HepG2 (cell line): ENCODE data around the gene HES2. TPM values are rescaled to one million over a fixed set of nuclear protein-coding genes. Genes with fewer than 3 reads are reported as not detected.

Source experiments
- ARID2 ChIP-seq: sonication (generic); formaldehyde crosslinking; IDR thresholded peaks from 2 replicates; pipeline ENCODE4 v1.8.1; 2022; ENCODE audit warnings: mild to moderate bottlenecking, missing genetic modification reagents, borderline replicate concordance
- HIC2 ChIP-seq: sonication (generic); formaldehyde crosslinking; IDR thresholded peaks from 2 replicates; pipeline ENCODE4 v1.9.0; 2022; ENCODE audit warnings: low read depth, missing genetic modification reagents
- PCBP1 ChIP-seq: fragments of 200-400 bp; formaldehyde crosslinking; IDR thresholded peaks from 2 replicates; pipeline ENCODE4 v1.6.1; 2017; ENCODE audit warnings: mild to moderate bottlenecking, low read depth, low read length, borderline replicate concordance
- POLR2G ChIP-seq: fragments of 200-400 bp; formaldehyde crosslinking; IDR thresholded peaks from 2 replicates; pipeline ENCODE4 v1.6.1; 2018; ENCODE audit warnings: mild to moderate bottlenecking, low read depth, low read length, moderate library complexity
- REPIN1 ChIP-seq: sonication (generic); formaldehyde crosslinking; IDR thresholded peaks from 2 replicates; pipeline ENCODE4 v1.8.0; 2022; ENCODE audit warnings: missing genetic modification reagents, low read depth, mild to moderate bottlenecking, borderline replicate concordance
- REST ChIP-seq, 2 experiments: IDR thresholded peaks; 2 replicates each; pipeline ENCODE4 v1.6.1; 2011 to 2012; ENCODE audit warnings: low read length in 2 of 2, borderline replicate concordance in 1 of 2, low read depth in 1 of 2, mild to moderate bottlenecking in 1 of 2, moderate library complexity in 1 of 2
- SOX5 ChIP-seq: IDR thresholded peaks from 2 replicates; pipeline ENCODE4 v1.6.1; 2016; ENCODE audit warnings: borderline replicate concordance
- ZBTB34 ChIP-seq: sonication (generic); formaldehyde crosslinking; IDR thresholded peaks from 2 replicates; pipeline ENCODE4 v1.8.0; 2022; ENCODE audit warnings: mild to moderate bottlenecking, missing genetic modification reagents
- ZC3H13 ChIP-seq: sonication (generic); formaldehyde crosslinking; IDR thresholded peaks from 2 replicates; pipeline ENCODE4 v1.8.1; 2023; ENCODE audit warnings: mild to moderate bottlenecking, missing genetic modification reagents, moderate library complexity
- ZFP62 ChIP-seq: sonication (generic); formaldehyde crosslinking; IDR thresholded peaks from 2 replicates; pipeline ENCODE4 v1.4.0; 2020; ENCODE audit warnings: missing genetic modification reagents
- ZFYVE20 ChIP-seq: sonication (generic); formaldehyde crosslinking; IDR thresholded peaks from 2 replicates; pipeline ENCODE4 v1.8.0; 2023; ENCODE audit warnings: low read depth, mild to moderate bottlenecking, moderate library complexity, missing genetic modification reagents, borderline replicate concordance
- ZMAT5 ChIP-seq: sonication (generic); formaldehyde crosslinking; IDR thresholded peaks from 2 replicates; pipeline ENCODE4 v1.5.0; 2020; ENCODE audit warnings: mild to moderate bottlenecking, low read depth, missing genetic modification reagents, borderline replicate concordance
- ZNF607 ChIP-seq: sonication (generic); formaldehyde crosslinking; IDR thresholded peaks from 2 replicates; pipeline ENCODE4 v1.5.1; 2020; ENCODE audit warnings: missing genetic modification reagents, mild to moderate bottlenecking, borderline replicate concordance
- ZNF616 ChIP-seq: sonication (generic); formaldehyde crosslinking; IDR thresholded peaks from 2 replicates; pipeline ENCODE4 v1.5.0; 2020; ENCODE audit warnings: low read depth, mild to moderate bottlenecking, missing genetic modification reagents
- ZSCAN5A ChIP-seq: sonication (generic); formaldehyde crosslinking; IDR thresholded peaks from 2 replicates; pipeline ENCODE4 v1.8.0; 2022; ENCODE audit warnings: mild to moderate bottlenecking, missing genetic modification reagents, borderline replicate concordance
- polyA plus RNA-seq, 8 experiments: library from polyadenylated mRNA; depleted of rRNA in 3 of 8; stranded (reverse) in 7 of 8; unstranded in 1 of 8; fragments of >200 nt; fragmentation: Illumina TruSeq in 4 of 8; extraction: Trizol in 4 of 8; gene quantifications; 2 replicates each; pipeline versions ENCODE4 v1.2.1 to v1.2.3, GENCODE V29; 2011 to 2016; ENCODE audit warnings: low read depth in 4 of 8, missing spikeins in 1 of 8, mixed read lengths in 1 of 8; ENCODE audit not compliant: insufficient read depth in 1 of 8
- total RNA-seq, 5 experiments: library from RNA; depleted of rRNA; stranded (reverse); fragments of >200 nt; fragmentation: Illumina TruSeq; extraction: Trizol; gene quantifications; 2 replicates each; pipeline ENCODE4 v1.2.3, GENCODE V29; 2016; ENCODE audit warnings: low read depth in 1 of 5

Gene HES2
- total and polyA plus RNA-seq, 2 of the 13 experiments (the other 11 are each of a cell fraction or from before 2014, with no cell fraction given): 0.11 to 0.17 TPM

- TF ChIP-seq ZBTB34 (CRISPR knock-in tag): 0 out of 2 replicates have a peak, but pooled peaks have one; percentile 15
- TF ChIP-seq ZMAT5 (CRISPR knock-in tag): no peak
- TF ChIP-seq ZNF607 (CRISPR knock-in tag): 0 out of 2 replicates have a peak, but pooled peaks have one; percentile 64
- TF ChIP-seq ZSCAN5A: 0 out of 2 replicates have a peak, but pooled peaks have one; percentile 23
- peak; percentile 30 for TF ChIP-seq POLR2G
- 0 out of 4 replicates have a peak, but pooled peaks of 1 of the 2 experiments have one; percentile 3 for TF ChIP-seq REST (IDR thresholded peaks at IDR 0.05; ENCODE audit: borderline replicate concordance in 1 of 2, low read depth in 1 of 2, low read length in 2 of 2)
- 0 out of 2 replicates have a peak, but pooled peaks have one; percentile 21 for TF ChIP-seq REPIN1 (CRISPR knock-in tag)
- TF ChIP-seq ARID2: 0 out of 2 replicates have a peak, but pooled peaks have one; percentile 22
- TF ChIP-seq HIC2 (CRISPR knock-in tag): 0 out of 2 replicates have a peak, but pooled peaks have one; percentile 30
- 0 out of 2 replicates have a peak, but pooled peaks have one; percentile 29 for TF ChIP-seq PCBP1
- 0 out of 2 replicates have a peak, but pooled peaks have one; percentile 8 for TF ChIP-seq ZNF616 (CRISPR knock-in tag)
- no peak for TF ChIP-seq ZFP62 (CRISPR knock-in tag)
- TF ChIP-seq ZFYVE20 (CRISPR knock-in tag): 0 out of 2 replicates have a peak, but pooled peaks have one; percentile 41
- 0 out of 2 replicates have a peak, but pooled peaks have one; percentile 7 for TF ChIP-seq SOX5 (CRISPR knock-in tag)
- TF ChIP-seq ZC3H13: peak; percentile 8; the same call in 1 of the 2 replicates
Measured at GRCh38 chr1:6462412-6463119, 42.8 kb upstream of the HES2 start (continued).
